Mucosa of rectum (tissue), 2 donors: ENCODE data around the gene GALNT9.

Experiments used
- H3K27ac ChIP-seq, 2 donors: one replicate each; pipeline ENCODE4 v1.7.0; 2013; ENCODE audit warnings: inconsistent platforms in 2 of 2, low read depth in 2 of 2, low read length in 2 of 2
- H3K27me3 ChIP-seq, 2 donors: one replicate each; pipeline ENCODE4 v1.7.0; 2013; ENCODE audit warnings: low read length in 2 of 2; ENCODE audit not compliant: control insufficient read depth in 2 of 2, insufficient read depth in 2 of 2
- H3K36me3 ChIP-seq, 2 donors: one replicate each; pipeline ENCODE4 v1.7.0; 2013; ENCODE audit warnings: low read length in 2 of 2; ENCODE audit not compliant: control insufficient read depth in 2 of 2, insufficient read depth in 2 of 2
- H3K4me1 ChIP-seq, 2 donors: one replicate each; pipeline ENCODE4 v1.7.0; 2013; ENCODE audit warnings: low read length in 2 of 2, mild to moderate bottlenecking in 1 of 2; ENCODE audit not compliant: control insufficient read depth in 2 of 2, insufficient read depth in 2 of 2
- H3K4me3 ChIP-seq, 2 donors: one replicate each; pipeline ENCODE4 v1.7.0; 2013; ENCODE audit warnings: low read length in 2 of 2
- H3K9ac ChIP-seq, 2 donors: one replicate each; pipeline ENCODE4 v1.7.0; 2013; ENCODE audit warnings: low read length in 2 of 2, low read depth in 1 of 2, mild to moderate bottlenecking in 1 of 2
- H3K9me3 ChIP-seq, 2 donors: one replicate each; pipeline ENCODE4 v1.7.0; 2013; ENCODE audit warnings: low read length in 2 of 2; ENCODE audit not compliant: control insufficient read depth in 2 of 2
- donor health status: healthy.
- donor health status: Normal muscosa, but diverticular disease.

The GALNT9 gene

GRCh38 chr12:132324841-132325732 is 4.3 kb downstream of the GALNT9 start:
- Histone ChIP-seq H3K27ac (no peak overlapping the region), H3K4me1 (peaks cover 0 to 2% of the 10 kb centered on the region in 2 donors), H3K9me3 (no peaks in the 10 kb centered on the region), H3K36me3 (no peaks in the 10 kb centered on the region), H3K9ac (no peak overlapping the region), H3K27me3 (peaks cover 7 to 12% of the 10 kb centered on the region in 2 donors), H3K4me3 (no peak overlapping the region)

- H3K9ac ChIP-seq: no peak overlapping the region
- no peak overlapping the region for H3K4me3 ChIP-seq
- no peaks in the 10 kb centered on the region for H3K9me3 ChIP-seq
- no peak overlapping the region for H3K27ac ChIP-seq
- peaks cover 7 to 12% of the 10 kb centered on the region in 2 donors for H3K27me3 ChIP-seq
- peaks cover 0 to 2% of the 10 kb centered on the region in 2 donors for H3K4me1 ChIP-seq
- H3K36me3 ChIP-seq: no peaks in the 10 kb centered on the region
These were observed 5.2 kb downstream of the GALNT9 start for GRCh38 chr12:132324173-132324572.

GRCh38 chr12:132323171-132324010 is 6.0 kb downstream of the GALNT9 start:
- Histone ChIP-seq H3K27me3 (peaks cover 5 to 7% of the 10 kb centered on the region in 2 donors), H3K27ac (no peak overlapping the region), H3K9ac (no peak overlapping the region), H3K4me3 (peak overlapping the region in 1 of 2 donors; percentile 10), H3K9me3 (no peaks in the 10 kb centered on the region), H3K36me3 (no peaks in the 10 kb centered on the region), H3K4me1 (peaks cover 0 to 2% of the 10 kb centered on the region in 2 donors)

GRCh38 chr12:132322206-132323132 is 6.9 kb downstream of the GALNT9 start:
- Histone ChIP-seq H3K4me3 (no peak overlapping the region), H3K27me3 (peaks cover 0 to 2% of the 10 kb centered on the region in 2 donors), H3K4me1 (peaks cover 0 to 2% of the 10 kb centered on the region in 2 donors), H3K9me3 (no peaks in the 10 kb centered on the region), H3K9ac (no peak overlapping the region), H3K36me3 (no peaks in the 10 kb centered on the region), H3K27ac (no peak overlapping the region)

- H3K27ac ChIP-seq: no peak overlapping the region
- no peaks in the 10 kb centered on the region for H3K36me3 ChIP-seq
- H3K27me3 ChIP-seq: no peaks in the 10 kb centered on the region
- H3K4me3 ChIP-seq: no peak overlapping the region
- peaks cover 0 to 2% of the 10 kb centered on the region in 2 donors for H3K4me1 ChIP-seq
- no peaks in the 10 kb centered on the region for H3K9me3 ChIP-seq
- H3K9ac ChIP-seq: no peak overlapping the region
These were observed 7.9 kb downstream of the GALNT9 start for GRCh38 chr12:132321321-132322118.

GRCh38 chr12:132320767-132321211 is 8.6 kb downstream of the GALNT9 start:
- Histone ChIP-seq H3K4me3 (no peak overlapping the region), H3K9me3 (no peaks in the 10 kb centered on the region), H3K36me3 (no peaks in the 10 kb centered on the region), H3K27me3 (no peaks in the 10 kb centered on the region), H3K27ac (no peak overlapping the region), H3K4me1 (peaks cover 0 to 2% of the 10 kb centered on the region in 2 donors), H3K9ac (no peak overlapping the region)

- no peaks in the 10 kb centered on the region for H3K27me3 ChIP-seq
- no peaks in the 10 kb centered on the region for H3K9me3 ChIP-seq
- no peak overlapping the region for H3K9ac ChIP-seq
These were observed 9.3 kb downstream of the GALNT9 start for GRCh38 chr12:132319991-132320570.

GRCh38 chr12:132319359-132319950 is 9.9 kb downstream of the GALNT9 start:
- Histone ChIP-seq H3K36me3 (no peaks in the 10 kb centered on the region), H3K27ac (no peak overlapping the region), H3K9ac (no peak overlapping the region), H3K9me3 (no peaks in the 10 kb centered on the region), H3K27me3 (no peaks in the 10 kb centered on the region), H3K4me3 (no peak overlapping the region), H3K4me1 (peaks cover 0 to 2% of the 10 kb centered on the region in 2 donors)

More at GRCh38 chr12:132319991-132320570, 9.3 kb downstream of the GALNT9 start:
- no peaks in the 10 kb centered on the region for H3K36me3 ChIP-seq
- H3K4me1 ChIP-seq: peaks cover 0 to 2% of the 10 kb centered on the region in 2 donors
- H3K4me3 ChIP-seq: no peak overlapping the region
- H3K27ac ChIP-seq: no peak overlapping the region
